NK-92 treated with Interleukin-12 subunit alpha and Interleukin-12 subunit beta, amount 100 ng/mL, for 24 hours (cell line): ENCODE measurements around the gene CREB5.

Source experiments
- DNase-seq: peaks from one replicate; lab custom pipeline; 2025; lab: John Stamatoyannopoulos, UW

The CREB5 gene

DNA sequence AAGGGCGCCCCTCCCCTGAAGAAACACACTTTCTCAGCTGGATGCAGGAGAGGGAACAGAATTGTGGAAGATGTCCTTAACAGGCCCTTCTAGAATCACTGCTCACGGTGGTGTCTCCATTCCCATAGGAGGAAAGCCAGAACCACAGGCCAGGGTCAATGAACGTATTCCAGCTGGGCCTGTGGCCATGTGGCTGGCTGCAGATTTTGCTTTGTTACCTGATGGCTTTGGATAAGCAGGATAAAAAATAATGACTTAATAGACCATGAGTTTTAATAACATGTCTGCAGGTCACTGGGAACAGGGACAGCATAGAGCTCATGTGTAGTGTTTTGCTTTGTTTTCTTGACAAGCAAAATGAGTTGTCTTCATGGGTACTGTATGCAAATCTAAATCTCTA, 335.5 kb downstream of the CREB5 start:
- DNase-seq: no peak

DNA sequence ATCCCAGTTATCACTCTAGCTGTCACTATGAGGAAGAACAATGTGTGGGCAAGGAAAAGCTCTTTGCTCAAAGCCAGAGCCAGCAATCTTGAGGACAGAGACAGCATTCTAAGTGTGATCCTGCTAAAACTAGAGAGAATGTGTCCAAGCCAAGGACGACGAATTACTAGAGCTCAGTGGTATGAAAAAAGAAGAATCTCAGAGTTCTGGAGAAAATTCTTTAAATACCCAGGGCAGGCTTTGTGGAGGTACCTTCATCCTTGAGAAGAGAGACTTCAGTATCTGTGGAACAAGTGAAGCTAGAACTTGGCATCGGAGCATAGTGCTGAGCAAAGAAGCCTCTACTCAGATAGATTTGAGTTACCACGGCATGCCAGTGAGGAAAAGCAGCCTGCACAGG, 336.0 kb downstream of the CREB5 start:
- no peak for DNase-seq

DNA sequence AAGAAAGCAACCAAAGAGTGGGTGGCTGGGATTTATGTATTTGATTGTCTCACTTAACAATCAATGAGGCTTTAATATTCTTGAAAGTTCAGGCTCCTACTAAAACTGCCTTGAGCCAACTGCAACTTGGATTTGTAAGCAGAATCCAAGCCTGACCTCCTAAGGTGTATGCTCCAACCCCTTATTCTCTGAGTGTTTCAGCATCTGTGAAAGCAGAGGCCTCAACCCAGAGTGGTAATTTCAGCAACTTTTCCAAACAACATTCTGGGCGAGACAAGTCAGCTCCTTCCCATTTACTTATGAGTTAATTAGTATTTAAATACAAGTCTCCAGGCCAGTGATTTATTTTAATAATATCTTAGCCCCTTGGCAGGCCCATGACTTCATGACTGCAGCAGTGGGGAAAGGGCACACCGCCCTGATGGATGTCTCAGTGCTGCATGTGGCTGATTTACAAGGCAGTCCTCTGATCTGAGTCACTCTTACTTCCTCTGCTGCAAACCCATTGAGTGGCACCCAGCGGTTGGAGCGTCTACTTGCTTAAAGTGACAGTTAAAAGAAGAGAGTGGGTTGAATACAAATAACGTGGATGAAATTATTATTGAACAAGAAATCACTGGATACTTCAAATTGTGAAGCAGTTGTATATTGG, 336.7 kb downstream of the CREB5 start:
- DNase-seq: no peak

DNA sequence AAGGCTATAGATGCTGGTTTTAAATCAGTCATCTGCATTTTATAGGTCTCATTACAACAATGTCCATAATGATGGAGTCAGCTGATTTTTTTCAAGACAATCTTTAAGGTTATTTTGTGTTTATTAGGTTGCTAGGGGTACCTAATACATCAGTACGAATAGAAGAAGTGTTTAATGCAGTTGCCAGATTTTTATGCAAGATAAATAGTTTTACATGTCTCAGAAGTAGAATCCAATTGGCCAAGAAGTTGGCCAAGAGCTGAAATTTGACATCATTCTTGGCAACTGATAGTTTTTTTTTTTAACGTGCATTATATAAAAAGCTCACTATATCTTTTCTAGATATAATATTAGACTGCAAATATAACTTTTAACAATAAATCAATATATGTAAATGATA, 337.3 kb downstream of the CREB5 start:
- DNase-seq: no peak

DNA sequence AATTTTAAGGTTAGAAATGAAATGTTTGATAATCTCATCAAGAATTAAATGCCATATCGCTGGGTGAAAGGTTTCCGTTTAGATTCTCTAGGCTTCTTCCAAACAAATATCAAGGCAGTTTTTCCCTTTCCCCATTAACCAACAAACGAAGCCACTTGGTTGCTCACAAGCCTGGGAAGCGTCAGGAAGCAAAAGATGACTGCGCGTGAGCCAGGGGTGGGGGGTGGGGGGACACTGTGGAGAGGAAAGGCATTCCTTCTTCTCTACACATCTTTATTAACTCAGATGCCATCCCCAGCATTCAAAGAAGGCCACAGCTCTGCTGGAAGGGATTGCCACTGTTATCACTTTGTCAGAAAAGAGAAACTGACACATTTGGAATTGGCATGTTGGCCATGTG, 338.7 kb downstream of the CREB5 start:
- no peak for DNase-seq

DNA sequence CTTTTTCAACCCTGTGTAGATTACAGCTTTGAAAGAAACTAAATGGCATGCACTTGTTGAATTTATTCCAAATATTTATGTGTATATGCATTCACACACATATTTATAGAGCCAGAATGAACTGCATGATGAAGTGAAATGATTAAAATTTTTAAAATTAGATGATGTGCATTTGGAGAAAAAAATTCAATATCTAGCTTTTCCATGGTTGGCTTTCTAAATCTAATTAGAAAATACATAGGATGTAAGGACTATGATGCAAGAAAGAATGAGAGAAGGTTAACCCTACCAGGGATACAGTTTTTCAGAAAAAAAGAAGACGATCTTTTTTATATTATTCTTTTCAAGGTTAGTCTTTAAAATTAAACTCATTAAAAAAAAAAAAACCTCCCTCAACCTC, 341.3 kb downstream of the CREB5 start:
- DNase-seq: no peak

DNA sequence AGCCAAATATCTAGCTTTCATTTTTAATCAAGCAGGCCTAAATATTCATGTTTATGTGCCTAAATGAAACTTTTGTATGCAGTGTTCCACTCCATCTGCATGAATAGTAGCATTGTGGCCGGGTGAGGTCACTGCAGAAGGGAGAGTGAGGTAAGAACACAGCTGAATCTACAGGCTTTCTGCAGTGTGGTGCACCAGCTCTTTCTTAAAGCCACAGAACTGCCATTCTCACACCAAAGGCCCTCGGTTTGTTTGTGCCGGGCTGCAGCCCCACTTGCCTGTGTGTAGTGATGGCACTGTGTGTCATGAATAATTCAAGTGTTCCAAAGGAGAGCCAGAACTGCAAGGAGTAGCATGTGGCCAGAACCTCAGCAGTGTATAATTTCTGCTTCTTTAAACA, 341.7 kb downstream of the CREB5 start:
- DNase-seq: no peak

DNA sequence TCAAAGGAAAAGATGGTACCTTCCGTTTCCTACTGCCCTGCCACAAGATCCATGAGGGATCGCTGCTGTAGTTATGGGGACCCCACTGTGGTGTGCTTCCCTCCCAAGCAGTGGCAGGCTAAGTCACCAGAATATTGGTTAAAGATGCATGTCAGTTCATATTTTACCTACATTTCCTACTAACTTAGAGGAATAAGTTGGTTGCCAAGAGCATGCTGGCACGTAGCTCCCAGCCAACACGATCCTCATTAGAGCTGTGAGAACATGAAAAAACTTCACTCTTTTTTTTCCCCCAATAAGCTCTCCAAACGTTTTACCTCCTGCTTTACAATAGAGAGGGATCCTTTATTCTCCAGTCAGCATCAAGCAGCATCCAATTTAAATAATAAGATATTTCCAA, 342.1 kb downstream of the CREB5 start:
- DNase-seq: no peak

DNA sequence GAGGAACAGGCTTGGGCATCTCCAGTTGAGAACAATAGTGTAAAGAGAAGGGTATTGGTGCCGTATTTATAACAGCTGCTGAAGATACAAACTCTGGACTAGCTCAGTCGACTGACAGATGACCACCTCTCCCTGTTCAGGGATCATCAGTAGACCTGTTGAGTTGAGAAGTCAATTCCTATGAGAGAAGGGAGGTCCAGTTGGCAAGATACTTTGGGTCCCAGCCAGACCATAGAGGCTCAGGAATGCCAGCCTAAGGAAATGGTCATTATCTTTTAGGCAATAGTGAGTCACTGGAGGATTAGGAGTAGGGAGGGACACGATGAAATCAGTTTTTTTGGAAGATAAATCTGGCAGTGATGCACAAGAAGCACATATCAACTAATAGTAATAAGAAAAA, 342.9 kb downstream of the CREB5 start:
- DNase-seq: no peak

DNA sequence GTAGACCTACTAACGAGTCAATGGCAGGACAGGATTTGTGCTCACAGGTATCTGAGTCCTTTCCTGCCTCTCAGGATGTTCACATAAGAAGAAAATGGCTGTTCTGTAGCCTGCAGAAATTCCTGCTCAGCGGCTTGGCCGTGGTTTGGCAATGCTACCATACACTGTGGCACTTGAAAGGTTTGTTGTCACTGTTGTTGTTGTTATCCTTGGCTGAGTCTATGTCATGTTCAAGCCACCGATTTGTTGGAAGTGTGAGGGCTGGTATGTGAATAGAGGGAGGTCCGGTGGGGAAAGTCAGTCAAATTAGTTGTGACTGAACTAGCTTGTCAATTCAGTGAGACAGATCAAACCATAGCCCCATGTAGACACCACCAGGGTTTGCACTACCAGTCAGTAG, 345.9 kb downstream of the CREB5 start:
- DNase-seq: no peak

DNA sequence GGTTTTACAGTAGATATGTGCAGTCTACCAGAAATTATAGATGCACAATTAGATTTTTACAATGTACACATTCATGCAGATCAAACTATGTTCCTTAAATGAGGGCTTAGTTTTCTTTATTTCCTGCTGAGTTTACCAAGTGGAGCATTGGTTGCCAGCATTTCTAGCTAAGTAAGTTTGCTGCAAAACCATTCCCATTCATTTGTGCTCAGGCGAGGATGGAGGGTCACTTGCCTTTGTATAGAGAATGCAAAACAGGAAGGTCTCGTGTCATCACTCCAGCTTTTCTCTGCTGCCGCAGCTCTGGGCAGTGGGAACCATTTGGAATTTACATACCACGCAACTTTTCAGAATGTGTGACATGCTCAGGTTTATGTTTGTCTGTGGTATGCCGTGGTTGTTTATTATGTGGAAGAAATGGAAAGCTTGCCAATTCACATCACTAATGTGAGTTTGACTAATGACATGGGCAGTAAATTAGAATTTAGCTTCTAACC, 347.2 kb downstream of the CREB5 start:
- no peak for DNase-seq

DNA sequence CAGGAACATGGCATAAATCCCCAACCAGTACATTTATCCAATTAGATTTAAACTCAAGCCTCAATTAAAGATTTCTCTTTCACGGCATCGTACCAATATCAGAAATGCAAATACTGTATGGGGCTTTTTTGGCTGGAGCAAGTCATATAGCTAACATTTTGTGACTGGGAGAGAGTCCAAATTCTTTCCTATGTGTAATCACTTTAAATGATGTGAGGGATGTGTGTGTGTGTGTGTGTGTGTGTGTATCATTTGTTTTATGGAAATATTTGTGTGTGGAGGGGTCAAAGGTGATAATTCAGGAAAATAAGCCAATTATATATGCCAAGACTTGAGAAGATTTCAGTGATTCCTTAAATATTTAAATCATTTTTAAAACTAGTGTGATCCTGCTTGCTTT, 349.2 kb downstream of the CREB5 start:
- no peak for DNase-seq

DNA sequence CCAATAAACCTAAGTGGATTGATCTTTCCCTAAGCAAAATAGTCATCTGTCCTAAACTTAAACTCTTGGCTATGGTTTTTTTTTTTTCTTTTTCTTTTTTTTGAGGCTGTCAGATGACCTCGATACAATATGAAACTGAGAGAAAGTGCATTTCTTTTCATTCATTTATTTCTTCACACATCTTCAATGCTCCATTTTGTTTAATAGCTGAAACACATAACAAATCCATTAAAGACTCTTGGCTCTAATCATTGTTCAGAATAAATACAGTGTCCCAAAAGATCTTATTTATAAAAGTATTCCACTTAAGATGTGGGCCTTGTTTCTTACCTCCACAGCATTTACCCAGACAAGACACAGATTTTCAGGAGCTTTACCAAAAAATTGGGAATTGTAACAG, 350.3 kb downstream of the CREB5 start:
- DNase-seq: no peak

DNA sequence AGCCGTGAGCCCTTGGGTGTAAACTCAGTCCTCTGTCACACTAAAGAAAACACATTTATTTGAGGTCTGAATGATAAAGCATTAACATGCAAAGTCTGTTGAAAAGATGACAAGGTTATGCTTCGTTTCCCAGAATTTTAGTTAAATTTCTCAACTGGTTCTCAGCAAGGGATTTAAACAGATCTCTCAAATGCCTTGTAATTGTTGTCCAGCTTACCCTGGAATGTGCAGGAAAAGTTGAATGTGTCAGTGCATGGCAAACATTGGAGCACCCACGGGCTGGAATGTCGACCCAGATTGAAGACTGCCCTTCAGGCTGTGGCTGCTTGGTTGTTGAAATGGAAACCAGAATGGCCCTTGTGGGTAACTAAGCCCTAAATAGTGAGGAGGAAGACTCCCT, 354.0 kb downstream of the CREB5 start:
- DNase-seq: no peak

DNA sequence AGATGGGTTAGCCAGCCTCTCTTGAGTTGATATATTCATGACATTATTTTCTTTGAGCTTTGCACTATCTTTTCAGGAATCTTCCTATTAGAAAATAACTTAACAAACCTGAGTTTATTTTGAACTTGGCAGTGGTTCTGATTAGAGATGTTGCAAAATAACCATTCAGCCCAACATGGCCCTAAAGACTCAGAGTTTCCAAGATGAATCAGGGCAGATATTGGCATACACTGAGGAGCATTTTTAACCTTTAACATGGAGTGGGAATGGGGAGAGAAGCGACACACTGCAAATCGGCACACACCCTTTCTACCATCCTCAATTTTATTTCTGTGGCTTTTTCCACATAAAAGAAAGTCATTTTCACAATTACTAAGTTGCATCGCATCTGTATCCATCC, 355.0 kb downstream of the CREB5 start:
- no peak for DNase-seq

DNA sequence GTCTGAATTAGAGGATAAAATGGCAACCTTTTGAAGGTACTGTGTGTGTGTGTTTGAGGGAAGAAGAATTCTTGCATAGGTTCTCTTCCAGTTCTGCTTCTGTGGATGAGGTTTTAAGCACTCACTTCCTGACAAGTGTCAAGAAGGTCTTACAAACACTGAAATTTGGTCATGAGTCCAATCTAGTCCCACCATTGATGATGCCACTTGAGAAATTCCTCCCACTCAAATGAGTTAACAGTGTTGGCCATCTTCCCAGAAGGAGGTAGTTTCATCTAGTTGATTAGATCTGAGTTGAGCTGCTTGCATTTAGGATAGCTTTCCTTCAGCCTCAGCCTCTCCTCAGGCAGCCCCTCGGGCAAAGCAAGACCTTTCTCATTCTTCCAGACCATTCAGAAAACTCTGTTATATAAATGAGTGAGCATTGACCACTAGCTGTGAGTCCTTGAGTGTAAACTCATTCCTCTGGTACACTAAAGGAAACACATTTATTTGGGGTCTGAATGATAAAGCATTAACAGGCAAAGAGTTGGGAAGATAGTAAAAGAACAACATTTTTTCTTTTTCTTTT, 356.3 kb downstream of the CREB5 start:
- DNase-seq: no peak

DNA sequence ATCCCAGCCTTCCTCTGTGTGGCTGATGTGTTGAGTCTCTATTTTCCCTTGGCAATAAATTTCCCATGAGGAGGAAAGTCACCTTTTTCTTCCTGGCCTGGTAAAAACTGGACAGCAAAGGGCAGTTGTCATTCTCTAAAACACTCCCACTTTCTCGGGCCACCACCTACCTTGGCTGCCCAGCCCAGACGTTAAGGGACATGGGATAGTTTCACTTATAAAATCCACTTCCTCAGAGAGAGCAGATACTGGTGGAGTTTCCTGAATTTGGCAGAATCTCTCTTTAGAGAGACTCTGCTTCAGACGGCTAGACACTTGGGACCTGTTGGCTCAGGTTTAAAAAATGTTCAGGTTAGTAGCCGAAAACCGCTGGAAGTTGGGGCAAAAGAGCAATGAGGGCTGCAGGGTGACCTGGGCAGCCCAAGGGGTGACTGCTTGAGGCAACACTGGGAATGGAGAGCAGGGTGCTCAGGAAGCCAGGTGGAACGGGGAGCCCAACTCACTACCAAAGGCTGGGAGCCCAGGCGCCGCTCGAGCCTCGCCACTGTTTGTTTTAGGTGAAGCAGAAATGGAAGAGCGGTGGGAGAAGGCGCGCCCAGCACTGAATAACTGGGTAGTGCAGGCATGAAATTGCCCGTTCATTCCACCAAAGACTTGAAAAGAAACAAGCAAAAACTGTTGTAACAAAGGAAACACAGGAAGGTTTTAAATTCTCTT, 359.7 kb downstream of the CREB5 start:
- no peak for DNase-seq

DNA sequence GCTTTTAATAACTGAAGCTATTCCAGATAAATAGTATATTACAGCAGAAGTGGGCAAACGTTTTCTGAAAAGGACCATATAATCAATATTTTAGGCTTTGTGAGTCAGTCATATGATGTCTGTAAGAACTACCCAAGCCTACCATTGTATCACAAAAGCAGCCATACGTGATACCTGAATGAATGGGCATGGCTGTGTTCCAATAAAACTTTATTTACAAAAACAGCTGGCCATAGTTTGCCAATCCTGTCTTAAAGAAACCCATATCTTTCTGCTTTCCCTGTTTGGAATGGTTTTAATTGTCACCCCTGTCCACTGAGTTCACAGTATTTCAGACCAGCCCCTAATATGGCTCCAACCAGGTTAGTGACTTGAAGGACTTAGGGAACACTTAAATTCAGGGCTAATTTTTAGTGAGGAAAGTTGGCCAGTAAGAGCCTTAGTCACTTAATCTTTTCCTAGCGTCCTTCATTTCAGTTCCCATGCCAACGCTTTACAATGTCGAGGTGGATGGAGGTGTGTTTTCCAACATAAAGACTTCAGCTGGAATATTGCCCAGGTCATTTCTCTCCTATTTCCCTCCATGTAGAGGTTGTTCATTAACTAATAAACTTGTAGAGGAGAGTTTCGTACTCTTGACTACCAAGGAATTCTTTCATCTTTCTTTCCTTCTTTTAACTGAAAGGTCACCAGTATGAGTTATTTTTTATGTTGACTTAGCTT, 361.3 kb downstream of the CREB5 start:
- no peak for DNase-seq

DNA sequence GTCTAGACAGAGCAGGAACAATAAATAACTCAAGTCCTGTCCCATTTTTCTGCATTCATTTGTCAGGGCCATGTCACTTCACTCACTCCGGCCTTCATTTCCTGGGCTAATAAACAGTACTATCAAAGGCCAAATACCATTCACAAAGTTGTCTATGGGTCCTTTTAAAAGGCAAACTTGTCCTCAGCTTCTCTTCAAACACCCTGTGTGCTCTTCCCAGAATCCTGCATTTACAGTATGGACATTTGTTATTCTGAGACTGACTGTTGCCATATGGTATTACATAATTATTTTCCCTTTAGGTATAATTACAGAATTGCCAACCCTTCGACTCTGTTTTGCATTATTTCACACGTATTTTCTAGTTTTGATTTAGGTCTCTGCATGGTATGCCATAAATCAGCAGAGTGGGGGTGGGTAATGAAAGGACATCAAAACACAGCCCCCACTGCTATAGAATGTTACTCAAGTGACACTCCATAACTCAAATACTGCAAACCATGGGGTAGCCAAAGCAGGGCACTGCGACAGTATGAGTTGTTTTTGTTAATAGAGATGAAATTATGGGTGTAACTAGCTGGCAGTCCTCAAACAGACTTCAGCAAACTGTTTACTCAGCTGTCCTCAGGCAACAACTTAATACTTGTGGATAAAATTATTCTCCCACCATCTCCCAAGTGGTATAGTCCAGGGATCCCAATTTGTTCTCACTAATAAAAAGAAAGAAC, 362.1 kb downstream of the CREB5 start:
- DNase-seq: no peak

DNA sequence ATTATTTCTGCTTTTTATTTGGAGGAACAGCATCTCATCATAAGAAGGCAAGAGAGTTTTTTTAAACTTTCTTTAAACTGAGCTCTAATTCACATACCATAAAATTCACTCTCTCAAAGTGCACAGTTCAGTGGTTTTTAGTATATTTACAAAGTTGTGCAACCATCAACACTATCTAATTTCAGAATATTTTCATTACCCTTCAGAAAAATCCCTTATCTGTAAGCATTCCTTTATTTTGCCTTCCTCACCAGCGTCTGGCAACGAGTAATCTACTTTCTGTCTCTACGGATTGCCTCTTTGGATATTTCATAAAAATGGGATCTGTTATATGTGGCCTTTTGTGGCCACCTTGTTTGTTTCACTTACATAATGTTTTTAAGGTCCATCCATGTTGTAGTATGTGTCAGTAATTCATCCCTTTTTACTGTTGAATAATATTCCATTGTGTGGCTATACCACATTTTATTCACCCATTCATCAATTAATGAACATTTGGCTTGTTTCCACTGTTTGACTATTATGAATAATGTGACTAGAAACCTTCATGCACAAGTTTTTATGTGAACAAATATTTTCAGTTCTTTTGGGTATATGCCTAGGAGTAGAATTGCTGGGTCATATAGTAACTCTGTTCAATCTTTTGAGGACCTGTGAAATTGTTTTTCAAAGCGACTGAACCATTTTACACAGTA, 364.3 kb downstream of the CREB5 start:
- DNase-seq: no peak

DNA sequence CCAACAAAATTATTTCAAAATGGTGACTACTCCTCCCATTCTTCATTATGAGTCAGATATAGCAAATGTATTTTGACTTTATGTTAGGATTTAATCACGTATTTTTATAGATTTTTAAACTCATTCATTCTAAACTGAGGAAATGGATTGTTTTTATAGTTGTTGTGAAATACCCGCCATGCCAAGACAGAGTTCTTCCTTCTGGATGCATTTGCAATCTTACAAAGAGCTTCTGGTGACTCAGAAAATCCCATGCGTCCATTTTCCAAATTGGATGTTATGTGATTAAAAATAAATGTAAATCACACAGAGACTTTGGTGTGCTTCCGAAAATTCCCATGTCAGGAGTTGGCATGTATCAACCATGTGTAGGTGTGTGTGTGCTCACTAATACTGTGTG, 366.5 kb downstream of the CREB5 start:
- DNase-seq: no peak

DNA sequence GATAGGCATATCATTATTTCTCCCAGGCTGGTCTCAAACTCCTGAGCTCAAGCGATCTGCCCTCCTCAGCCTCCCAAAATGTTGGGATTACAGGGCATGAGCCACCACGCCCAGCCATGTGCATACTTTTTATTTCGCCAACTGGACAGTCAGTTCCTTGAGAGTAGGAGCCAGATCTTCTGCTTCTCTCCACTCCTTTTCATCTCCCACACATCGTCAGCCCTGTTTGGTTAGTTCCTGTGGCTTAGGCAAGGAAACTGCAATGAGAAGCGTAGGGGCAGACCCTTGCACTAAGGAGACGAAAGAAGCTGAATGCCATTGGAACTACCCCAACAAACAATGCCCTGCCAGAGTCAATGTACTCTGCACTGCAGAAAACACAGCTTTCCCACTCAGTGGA, 367.6 kb downstream of the CREB5 start:
- DNase-seq: no peak
